Measurements from ENCODE around the gene CDCA7L.

- no peak for TF ChIP-seq POLR2AphosphoS5 (IDR thresholded peaks at IDR 0.05; ENCODE audit: low read depth, low read length)
- no peak for TF ChIP-seq EP300 (IDR thresholded peaks at IDR 0.05; ENCODE audit: borderline replicate concordance in 1 of 2, low read depth in 1 of 2, low read length in 1 of 2)
- TF ChIP-seq CTCF (IDR thresholded peaks at IDR 0.05), result no peak
- TF ChIP-seq GABPA (IDR thresholded peaks at IDR 0.05; ENCODE audit: low read depth), result no peak
- no peak for TF ChIP-seq MAX (IDR thresholded peaks at IDR 0.05; ENCODE audit: low read depth)
- no peak for TF ChIP-seq RFX5 (IDR thresholded peaks at IDR 0.05; ENCODE audit: low read length)
- no peak for TF ChIP-seq ZBTB33 (IDR thresholded peaks at IDR 0.05; ENCODE audit: borderline replicate concordance, low read depth)
- no peak for TF ChIP-seq NFIC (IDR thresholded peaks at IDR 0.05; ENCODE audit: borderline replicate concordance)
- no peak for TF ChIP-seq SMC3 (IDR thresholded peaks at IDR 0.05; ENCODE audit: low read depth, low read length)
- TF ChIP-seq FOXJ3 (CRISPR knock-in tag; IDR thresholded peaks at IDR 0.05), result no peak
- no peak for TF ChIP-seq USF1 (IDR thresholded peaks at IDR 0.05; ENCODE audit: borderline replicate concordance, low read depth)
- TF ChIP-seq RAD21 (IDR thresholded peaks at IDR 0.05; ENCODE audit: low read length), result no peak
Observed at GRCh38 chr7:21867226-21867625, 78.5 kb downstream of the CDCA7L start.
